Nucleus accumbens (tissue), 56 donors: ENCODE measurements around the gene PLCB4.

Experiments used
- DNase-seq, 56 donors: peaks; one replicate each; lab custom pipeline; 2025; lab: John Stamatoyannopoulos, UW

Gene PLCB4

DNA sequence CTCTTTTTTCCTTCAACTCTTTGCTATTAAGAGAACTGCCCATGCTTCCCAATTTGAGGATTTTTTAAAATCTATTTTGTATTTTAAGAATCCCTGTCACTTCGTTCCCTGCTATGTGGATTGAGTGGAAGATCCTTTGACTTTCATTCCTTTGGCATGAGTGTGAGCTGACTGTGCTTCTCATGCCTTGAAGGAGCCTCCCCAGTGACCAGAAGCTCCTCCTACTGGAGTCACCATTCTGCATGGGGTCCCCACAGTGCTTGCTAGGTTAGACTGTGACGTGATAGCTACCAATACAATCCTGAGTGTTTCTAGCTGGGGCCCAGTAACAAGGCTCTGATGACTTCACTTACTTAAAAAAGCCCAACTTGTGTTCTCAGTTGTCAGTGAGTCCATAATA lies 341.1 kb downstream of the PLCB4 start:
- no peak for DNase-seq

DNA sequence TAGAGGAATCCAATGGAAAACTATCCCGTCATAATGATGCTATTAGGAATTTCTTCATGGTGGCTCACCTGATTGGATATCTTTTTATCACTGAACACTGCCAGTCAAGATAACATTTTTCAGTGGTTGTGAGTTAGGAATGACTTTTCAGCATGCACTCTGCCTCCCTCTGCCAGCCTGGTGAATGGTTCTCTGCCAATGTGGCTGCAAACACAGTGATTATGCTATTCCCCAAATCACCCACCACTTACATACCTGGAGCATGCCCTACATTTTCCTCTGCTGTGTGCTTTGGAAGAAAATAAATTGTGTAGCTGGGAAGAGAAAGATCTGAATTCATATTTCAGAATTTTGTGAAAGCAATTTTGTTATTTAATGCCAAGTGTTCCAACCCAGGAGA lies 342.9 kb downstream of the PLCB4 start:
- no peak for DNase-seq

DNA sequence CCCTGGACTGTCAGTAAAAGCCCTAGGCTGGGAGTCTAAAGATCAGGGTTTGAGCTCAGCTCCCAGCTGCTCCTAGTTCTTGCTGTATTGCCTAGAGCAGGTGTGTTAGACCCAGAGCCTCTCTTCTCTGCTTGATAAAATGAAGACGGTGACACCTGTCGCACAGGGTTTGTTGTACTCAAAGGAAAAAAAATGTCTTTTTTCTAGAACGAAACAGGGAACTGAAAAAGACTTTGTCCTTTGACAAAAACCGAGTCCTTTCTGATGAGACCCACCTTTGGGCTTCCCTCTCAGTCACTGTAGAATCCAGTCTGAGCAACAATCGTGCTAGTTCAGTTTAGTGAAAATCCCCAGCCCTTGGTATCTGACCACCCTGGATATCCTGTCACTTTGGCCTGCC lies 343.4 kb downstream of the PLCB4 start:
- no peak for DNase-seq

DNA sequence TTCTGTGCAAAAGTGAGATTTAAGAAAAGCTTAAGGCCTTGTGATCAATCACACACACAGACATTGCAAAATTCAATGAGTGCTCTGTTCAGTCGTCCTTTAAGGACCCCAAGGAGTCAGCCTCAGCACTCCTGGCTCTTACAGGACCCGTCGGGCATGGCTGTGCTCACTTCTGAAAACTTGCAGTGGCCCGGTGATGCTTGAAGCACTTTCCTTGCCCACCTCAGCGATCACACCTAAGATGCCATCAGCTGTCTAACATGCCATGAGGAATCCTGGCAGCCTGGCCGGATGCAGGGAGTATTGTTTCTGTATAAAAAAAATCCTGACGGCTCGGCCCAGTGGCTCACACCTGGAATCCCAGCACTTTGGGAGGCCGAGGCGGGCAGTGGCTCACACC lies 344.1 kb downstream of the PLCB4 start:
- no peak for DNase-seq

DNA sequence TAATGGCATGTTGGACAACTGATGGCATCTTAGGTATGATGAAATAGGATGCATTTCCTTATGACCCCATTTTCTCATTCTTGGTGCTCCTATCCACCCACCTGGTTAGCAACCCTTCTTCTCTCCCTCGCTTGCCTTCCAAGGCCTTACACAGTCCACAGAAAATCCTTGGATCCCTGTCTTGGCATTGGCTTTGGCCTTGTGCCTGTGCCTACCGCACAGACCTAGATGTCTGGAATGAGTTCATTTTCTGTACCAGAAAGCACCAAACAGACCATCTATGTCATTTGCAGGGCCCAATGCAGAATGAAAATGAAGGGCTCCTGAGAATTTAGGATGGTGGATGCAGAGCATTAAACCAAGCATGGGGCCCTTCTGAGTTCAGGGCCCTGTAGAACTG lies 346.5 kb downstream of the PLCB4 start:
- no peak for DNase-seq

DNA sequence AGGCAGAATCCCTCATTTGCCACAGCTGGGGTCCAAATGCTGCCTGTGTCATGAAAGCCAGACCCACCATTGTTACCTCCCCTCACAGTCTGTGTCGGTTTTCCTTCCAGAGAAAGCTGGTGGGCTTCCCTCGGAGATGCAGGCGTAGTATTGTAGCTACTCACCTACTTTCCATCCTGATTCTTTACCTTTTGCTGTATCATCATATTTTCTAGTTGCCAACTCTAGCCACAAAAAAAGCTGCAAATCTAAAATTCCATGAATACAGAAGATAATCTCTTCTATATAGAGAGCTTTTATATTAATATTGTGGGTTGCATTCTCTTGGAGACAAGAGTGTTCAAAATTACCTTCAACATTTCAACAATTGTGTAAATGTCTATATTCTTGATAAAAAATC lies 347.5 kb downstream of the PLCB4 start:
- no peak for DNase-seq

DNA sequence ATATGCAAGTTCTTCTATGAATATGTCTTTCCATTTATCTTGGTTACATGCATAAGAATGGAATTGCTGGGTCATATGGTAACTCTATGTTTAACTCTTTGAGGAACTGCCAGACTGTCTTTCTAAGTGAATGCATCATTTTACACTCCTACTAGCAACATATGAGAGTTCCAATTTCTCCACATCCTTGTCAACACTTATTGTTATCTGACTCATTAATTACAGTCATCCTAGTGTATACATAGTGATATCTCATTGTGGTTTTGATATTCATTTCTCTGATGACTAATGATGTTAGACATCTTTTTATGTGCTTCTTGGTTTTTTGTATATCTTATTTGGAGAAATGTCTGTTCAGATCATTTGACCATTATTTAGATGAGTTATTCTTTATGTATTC lies 348.8 kb downstream of the PLCB4 start:
- no peak for DNase-seq

DNA sequence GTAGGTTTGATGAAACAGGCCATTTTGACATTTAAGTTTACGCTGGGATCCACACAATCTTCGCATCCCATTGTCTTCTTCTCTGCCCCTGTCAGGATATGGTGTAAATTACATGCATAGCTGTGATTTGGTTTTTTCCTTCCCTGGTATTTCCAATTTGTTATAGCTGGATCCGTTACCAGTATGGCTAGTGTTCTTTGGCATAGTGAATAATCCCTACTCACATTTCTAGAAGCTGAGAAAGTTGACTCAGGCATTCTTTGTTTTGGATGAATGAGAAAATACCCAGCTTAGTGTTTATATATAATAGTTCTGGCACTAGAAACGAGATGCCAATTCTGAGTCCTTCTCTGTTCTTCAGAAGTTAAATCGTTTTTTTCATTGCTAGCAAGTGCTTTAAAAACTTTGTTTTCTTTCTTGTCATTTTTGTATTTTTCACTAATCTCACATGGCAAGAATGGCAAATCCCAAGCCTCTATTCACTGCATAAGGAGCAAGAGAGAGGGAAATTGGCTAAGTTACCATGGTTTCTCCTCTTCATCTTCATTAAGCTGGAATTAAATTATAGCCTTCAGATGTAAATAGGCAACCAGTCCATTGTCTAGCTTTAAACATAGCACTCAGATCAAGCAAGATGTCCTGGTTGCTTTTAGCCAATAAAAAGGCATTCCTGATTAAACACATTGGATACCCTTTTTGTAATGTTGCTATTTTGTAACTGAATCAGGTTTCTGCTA lies 353.6 kb downstream of the PLCB4 start:
- DNase-seq, result no peak

DNA sequence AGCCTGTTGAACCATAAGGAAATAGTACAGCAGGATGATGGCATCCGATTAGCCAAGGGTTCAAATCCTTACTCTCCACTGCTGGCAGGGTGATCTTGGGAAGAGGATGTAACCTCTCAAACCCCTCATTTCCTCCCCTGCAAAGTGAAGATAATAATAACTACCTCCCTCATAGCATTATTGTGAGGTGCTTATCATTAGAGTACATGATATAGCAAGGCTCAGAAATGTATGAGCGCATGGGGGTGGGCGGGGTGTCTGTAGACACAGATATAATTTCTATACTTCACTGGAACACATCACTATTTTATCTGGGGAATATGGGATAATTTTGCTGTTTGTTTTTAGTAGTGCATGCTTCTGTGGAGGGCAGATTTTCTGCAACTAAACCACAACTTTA lies 355.7 kb downstream of the PLCB4 start:
- DNase-seq, result no peak

DNA sequence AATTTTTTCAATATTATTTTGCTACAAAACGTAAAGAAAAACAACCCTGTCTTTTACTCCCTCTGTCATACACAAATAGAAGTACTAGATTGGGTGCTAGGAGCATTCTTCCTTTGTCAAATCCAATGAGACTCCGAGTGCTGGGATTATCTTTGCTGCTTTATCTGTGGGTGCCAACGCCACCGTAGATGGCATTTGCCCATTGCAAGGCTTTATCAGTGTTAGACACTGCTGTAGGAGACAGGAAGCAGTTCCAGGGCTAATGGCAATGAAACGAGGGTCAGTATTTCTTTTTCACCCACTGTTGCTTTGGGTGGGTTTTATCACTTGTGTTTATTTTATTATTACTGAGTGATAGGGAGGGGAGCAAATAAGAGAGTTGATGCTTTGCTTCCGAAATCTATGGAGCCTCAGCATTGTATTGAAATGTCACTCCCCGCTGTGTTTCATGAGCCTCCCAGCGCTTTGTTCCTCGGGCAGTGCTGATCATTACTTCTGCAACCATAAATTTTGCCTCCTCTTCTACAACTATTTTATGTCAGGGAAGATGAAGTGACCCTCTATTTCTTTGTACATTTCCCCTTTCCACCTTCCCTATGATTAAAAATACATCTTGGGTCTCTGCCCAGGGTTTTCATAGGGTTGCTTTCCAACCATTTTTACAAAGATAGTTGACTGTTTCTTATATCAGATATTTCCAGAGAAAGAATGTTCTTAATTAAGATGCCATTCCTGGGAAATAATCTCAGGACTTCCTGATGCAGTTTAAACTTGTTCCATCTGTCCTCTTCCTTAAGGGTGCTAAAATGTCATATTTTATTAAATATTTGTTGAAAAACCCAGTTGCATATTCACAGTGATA lies 358.8 kb downstream of the PLCB4 start:
- no peak for DNase-seq

DNA sequence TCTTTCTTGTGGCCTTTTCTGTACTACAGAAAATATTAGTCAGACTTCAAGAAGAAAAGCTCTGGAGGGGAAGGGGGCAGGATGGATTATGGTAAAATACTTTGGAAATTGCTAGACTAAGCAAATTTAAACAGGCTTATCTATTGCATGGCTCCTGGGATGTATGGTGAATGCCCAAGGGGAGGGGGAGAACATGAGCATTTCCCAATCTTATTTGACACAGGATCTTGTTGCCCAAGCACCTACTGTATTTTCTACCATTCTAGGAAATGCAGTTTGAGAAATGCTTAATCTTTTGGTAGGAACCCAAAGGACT lies 359.4 kb downstream of the PLCB4 start:
- DNase-seq, result no peak

DNA sequence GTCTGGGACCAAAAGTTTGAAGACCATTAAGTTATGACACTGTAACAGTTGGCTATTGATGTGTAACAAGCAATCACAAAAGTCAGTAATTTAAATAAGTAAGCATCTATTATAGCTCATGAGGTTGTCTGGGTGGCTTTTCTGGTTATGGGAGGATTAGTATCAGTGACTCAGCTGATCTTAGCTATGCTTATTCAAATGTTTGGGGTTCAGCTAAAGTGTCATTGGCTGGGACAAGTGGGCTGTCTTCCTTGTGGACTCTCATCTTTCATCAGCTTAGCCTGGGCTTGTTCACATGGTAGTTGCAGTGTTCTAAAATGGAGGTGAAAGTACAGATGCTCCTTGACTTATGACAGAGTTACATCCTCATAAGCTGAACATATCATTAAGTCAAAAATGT lies 370.9 kb downstream of the PLCB4 start:
- no peak for DNase-seq

DNA sequence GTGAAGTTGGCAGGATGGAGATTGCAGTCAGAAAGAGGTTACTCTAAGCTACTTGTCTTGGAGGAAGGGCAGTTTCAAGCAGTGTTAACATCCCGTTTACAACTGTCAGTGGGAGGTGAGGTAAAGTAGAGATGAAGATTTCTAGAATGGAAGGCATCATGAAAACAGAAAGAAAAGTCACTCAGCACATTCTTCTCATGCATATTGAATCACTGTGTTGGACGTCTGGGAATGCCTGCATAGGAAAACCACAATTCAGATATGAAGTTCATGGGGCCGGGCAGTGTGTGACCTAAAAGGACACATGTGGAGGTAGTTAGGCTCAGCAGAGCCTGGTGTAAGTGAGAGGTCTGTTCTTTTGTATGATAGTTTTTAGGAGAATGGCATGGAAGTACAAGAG lies 372.0 kb downstream of the PLCB4 start:
- DNase-seq, result no peak

DNA sequence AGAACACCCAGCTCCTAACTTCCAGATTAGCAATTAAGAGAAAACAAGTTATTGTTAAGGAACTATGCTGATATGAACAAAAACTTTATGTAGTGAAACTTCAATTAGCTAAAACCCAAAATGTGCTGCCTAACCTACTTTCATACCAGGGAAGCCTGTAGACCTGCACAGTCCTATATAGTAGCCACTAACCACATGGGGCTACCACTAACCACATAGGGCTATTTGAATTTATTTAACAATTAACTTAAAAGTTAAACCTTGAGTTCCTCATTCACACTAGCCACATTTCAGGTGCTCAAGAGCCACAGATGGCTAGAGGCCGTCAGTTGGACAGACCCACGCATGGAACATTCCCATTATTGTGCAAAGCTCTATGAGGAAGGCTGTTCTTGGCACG lies 373.1 kb downstream of the PLCB4 start:
- no peak for DNase-seq

DNA sequence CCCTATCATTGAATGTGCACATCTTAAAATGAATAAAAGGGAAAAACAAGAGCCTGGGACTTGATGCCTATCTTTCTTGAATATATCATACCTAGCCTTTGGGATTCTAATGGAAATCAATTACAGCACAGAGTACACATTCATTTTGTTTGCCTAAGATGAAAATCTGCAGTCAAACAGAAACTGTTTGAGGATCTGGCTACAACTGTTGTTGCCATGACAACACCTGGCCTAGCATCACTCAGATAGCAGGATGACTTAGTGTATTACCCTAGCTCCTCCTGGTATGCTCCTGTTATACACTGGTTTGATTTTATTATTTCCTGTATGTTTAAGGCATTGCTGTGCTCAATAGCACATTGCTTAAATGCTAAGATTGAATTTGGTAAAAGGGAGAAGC lies 374.0 kb downstream of the PLCB4 start:
- peak in 6 of 56 donors; percentile 1 to 48 (median 2) for DNase-seq

DNA sequence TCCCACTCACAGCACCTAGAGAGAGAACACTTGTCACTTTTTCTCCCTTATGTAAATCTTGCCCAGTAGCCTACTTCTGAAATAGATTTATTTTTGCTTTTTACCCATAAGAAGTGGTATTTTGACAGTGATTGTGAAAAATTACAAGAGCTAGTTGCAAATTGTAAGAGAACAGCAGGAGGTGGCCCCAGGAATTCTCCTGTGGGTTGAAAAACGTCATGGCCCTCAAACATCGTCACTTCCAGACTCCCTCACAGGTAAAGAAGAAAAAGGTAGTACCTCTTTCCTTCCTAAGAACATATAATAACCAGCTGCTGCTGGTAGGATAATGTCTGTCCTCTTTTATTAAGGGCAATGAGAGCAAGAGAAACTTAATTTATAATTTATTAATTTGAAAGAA lies 376.0 kb downstream of the PLCB4 start:
- DNase-seq, result no peak

DNA sequence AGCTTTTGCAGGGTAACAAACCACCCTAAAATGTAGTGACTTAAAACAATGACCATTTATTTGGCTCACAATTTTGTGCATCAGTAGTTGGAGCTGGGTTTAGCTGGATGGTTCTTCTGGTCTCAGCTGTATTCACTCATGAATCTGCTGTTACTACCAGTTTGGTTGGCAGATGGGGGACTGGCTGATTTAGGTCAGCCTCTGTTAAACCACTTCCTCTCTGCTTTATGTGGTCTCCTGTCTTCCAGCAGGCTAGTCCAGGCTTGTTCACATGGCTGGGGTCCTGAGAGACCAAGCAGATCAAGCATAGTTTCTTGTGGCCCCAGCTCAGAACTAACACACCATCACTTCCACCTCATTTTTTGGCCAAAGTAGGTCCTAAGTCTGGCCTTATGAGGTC lies 378.3 kb downstream of the PLCB4 start:
- DNase-seq, result no peak

DNA sequence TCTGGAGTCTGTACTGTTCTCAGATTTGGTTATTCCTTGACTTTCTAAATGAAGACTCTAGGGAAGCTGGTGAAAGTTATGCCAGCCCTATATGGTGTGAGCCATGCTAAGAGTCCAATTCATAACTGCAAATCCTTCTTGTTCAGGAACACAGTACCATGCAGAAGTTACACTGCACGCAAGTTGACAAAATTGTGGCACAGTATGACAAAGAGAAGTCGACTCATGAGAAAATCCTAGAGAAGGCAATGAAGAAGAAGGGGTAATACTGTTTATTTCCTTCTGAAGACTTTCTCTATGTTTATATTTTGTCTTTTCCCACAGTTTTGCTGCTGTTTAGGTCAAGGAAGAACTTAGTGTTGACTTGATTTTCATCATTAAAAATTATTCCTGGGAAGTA lies 384.3 kb downstream of the PLCB4 start:
- no peak for DNase-seq

DNA sequence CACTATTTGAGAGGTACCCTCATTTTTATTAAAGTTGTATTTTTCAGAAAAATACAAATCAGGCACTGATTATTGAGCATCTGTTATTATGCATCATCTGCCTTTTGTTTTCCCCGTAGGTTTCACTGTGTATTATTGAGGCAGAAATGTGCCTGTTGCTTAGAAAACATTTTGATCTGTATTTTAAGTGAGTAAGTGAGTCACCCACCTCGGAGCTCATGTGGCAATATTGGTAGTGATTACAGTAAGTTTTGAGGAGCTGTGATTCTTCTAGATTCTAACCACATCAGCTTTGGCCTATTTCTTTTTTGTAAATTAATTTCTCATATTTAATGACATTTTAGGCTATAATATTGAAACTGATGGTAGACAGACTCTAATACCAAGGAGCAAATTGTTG lies 385.9 kb downstream of the PLCB4 start:
- no peak for DNase-seq

DNA sequence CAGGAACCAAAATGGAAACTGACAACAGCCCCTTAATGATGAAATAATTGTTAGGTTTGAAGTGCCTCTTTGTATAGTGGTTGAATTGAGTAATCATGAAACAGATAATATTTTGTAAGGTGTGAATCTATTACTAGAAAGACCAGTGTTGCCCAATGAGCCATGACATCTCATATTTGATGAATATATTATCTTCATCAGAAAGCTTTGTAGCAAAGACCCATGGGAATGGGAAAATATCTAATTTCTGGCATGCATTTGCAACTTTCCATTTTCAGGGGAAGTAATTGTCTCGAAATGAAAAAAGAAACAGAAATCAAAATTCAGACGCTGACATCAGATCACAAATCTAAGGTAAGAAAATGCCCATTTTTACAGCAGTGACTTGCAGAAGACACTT lies 388.2 kb downstream of the PLCB4 start:
- no peak for DNase-seq

DNA sequence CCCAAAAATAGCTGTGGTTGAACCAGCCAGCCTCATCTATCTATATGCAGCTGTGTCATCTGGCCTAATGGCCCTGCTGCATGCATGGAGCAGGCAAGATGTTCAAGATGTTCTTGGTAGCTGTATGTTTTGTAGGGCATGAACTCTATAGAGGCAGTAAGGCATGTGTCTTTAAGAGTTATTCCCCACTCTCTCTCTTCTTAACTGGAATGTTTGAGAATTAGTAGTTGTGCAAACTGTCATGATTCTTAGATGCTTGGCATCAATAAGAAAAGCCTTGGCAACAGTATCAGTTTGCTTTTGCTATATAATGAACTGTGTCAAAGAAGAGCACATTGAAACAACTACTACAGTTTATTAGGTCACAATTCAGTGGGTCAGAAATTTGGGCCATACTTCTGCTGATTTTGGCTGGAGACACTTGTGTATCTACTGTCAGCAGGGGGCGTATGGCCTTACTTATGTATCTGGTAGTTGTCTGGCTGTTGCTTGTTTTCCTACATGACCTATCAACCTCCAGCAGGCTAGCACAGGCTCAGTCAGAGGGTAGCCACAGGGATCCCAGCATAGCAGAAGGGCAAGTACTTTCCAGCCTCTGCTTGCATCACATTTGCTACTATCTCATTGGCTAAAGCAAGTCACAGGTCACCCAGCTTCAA lies 389.4 kb downstream of the PLCB4 start:
- DNase-seq, result no peak

DNA sequence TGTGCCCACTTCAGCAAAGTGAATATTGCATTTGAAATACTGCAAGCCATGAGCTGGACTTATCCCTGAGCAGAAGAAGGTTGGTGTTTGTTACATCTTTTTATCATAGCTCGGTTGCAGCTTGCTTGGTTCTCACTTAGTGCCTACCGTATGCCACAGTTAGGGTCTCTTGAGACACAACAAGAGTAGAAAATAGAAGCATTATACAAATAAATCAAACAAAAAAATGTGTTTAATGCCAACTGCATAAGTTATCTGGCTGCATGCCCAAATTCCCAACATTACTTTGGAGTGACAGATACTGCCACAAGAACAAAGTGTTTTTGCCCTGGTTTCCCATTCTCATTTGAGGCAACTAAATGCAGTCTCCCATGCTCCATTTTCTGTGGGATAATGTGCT lies 391.6 kb downstream of the PLCB4 start:
- DNase-seq, result no peak
